ENCODE data around the gene NGDN.

Gene NGDN

DNA sequence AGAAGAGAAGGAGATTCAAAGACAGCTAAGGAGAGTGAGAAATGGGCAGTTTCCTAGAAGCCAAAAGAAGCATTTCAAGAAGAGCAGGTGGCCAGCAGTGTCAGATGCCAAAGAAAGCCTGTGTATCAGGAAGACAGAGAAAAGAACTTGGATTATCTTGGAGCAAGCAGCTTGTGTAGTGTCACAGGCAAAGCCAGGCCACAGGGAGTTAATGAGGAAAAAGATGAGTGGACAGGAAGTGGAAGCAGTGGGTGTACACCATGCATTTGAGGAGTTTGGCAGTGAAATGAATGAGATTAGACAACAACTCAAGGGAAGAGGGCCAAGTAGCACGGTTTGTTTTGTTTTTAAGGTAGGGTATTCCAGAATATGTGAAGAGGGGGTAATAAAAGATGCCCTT, 28.4 kb upstream of the NGDN start:
- DNase-seq (ENCODE audit: low read depth) = no peak
- H3K4me3 ChIP-seq (ENCODE audit: low read depth, low read length) = no peak overlapping the region
- TF ChIP-seq, protein P1, sequence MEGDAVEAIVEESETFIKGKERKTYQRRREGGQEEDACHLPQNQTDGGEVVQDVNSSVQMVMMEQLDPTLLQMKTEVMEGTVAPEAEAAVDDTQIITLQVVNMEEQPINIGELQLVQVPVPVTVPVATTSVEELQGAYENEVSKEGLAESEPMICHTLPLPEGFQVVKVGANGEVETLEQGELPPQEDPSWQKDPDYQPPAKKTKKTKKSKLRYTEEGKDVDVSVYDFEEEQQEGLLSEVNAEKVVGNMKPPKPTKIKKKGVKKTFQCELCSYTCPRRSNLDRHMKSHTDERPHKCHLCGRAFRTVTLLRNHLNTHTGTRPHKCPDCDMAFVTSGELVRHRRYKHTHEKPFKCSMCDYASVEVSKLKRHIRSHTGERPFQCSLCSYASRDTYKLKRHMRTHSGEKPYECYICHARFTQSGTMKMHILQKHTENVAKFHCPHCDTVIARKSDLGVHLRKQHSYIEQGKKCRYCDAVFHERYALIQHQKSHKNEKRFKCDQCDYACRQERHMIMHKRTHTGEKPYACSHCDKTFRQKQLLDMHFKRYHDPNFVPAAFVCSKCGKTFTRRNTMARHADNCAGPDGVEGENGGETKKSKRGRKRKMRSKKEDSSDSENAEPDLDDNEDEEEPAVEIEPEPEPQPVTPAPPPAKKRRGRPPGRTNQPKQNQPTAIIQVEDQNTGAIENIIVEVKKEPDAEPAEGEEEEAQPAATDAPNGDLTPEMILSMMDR (IDR thresholded peaks at IDR 0.05; ENCODE audit: insufficient read depth, low read depth, low read length, missing control alignments) = no peak

DNA sequence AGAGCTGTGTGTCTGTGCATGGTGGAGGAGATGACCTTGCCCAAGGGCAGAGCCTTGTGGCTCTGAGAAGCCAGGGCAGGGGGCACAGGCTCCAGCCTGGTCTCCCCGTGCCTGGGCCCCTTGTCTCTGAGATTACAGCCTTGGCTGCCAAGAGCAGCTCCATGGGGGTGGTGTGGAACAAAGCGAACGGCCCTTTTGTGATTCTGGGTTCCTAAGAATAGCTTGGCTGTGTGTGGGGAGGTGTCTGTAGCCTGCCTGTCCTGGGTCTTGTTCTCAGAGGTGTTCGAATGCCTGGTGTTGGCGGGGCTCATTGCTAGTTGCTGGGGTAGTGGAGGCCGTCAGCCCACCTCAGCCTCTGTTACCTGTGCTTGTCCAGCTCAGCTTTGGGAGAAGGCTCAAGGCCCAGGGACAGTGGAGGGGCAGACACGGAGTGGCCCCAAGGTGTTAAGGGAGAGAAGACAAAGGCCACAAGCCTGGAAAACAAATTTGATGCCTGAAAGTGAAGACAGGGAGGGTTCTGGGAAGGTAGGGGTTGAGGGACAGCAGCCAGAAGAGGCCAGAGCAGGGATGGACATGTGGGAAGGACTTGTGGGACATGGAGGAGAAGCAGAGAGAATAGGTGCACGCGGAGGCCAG, 26.7 kb upstream of the NGDN start:
- no peak for DNase-seq (ENCODE audit: low read depth)
- TF ChIP-seq, protein P1 (IDR thresholded peaks at IDR 0.05; ENCODE audit: insufficient read depth, low read depth, low read length, missing control alignments) = no peak
- no peak overlapping the region for H3K4me3 ChIP-seq (ENCODE audit: low read depth, low read length)

DNA sequence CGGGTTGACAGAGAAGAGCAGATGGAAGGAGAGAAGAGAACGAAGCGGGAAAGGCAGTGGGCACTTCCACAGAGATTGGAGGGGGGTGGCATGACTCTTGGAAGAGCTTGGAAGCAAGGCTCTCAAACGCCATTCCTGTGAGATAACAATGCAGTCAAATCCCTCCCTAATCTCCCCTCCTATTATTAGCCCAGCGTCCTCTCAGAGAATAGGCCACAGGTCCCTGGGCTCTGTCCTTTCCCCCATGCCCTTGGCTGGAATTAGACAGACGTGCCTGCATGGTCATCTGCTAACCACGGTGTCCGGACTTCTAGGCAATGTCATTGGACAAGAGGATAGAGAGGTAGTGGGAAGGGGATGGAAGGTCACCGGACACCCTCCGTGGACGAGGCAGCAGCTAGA, 26.1 kb upstream of the NGDN start:
- TF ChIP-seq, protein P1 (IDR thresholded peaks at IDR 0.05; ENCODE audit: insufficient read depth, low read depth, low read length, missing control alignments) = no peak

DNA sequence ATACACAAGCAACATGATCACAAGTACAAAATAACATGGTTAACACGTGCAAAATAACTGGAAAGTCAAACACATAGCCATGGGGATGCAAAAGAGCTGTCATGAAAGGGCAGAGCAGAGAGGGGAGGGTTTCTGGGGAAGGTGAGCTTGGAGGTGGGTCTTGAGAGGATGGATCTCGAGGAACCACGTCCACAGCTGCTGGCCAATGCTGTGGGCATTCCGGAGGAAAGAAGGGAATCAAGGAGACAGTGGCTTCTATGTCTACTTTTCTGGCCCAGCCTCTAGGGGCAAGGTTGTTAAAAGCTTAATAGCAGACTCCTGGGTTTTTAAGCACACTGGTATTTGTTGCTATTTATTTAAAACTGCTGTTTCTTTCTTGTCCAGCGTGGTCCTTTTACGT, 25.6 kb upstream of the NGDN start:
- no peak for DNase-seq (ENCODE audit: low read depth)
- TF ChIP-seq, protein P1 (IDR thresholded peaks at IDR 0.05; ENCODE audit: insufficient read depth, low read depth, low read length, missing control alignments) = no peak
- no peak overlapping the region for H3K4me3 ChIP-seq (ENCODE audit: low read depth, low read length)

More for the DNA sequence above, 26.1 kb upstream of the NGDN start:
- DNase-seq (ENCODE audit: low read depth) = no peak
- H3K4me3 ChIP-seq (ENCODE audit: low read depth, low read length) = no peak overlapping the region

DNA sequence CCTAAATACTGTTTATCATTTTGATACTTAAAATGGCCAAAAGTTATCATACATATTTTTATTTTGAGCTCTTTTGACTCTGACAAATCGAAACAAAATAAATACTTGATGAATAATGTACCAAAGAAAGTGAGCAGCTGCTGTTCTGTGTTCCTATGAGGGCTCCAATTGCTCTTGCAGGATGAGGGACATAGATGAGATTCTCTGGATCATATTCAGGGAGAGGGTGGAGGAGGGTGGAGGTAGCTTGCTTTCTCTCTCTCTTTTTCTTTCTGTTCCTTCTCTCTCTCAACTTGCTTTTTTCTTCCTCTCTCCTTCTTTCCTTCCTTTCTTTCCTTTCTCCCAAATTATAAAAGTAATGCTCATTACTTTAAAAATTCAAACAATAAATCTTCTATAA, 25.2 kb upstream of the NGDN start:
- DNase-seq (ENCODE audit: low read depth) = no peak
- TF ChIP-seq, protein P1 (IDR thresholded peaks at IDR 0.05; ENCODE audit: insufficient read depth, low read depth, low read length, missing control alignments) = no peak
- H3K4me3 ChIP-seq (ENCODE audit: low read depth, low read length) = no peak overlapping the region

DNA sequence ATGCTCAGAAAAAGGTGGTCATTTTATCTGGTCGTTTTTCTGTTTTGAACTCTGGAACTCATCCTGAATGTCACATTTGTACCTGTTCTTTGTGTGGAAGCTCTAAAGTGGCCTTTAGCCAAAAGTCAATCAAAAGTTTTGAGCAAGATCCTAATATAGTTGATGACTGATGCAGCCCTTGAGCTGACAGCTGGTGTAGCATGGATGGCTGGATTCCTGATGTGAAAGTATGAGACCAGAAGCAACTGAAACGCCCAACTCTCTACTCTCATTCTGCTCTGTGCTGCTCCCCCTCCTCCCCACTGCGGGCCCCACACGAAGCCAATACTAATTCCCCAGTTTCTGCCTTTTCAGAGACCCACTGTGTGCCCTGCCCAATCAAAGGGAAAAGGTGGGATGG, 23.7 kb upstream of the NGDN start:
- H3K4me3 ChIP-seq (ENCODE audit: low read depth, low read length) = no peak overlapping the region
- TF ChIP-seq, protein P1 (IDR thresholded peaks at IDR 0.05; ENCODE audit: insufficient read depth, low read depth, low read length, missing control alignments) = no peak
- DNase-seq (ENCODE audit: low read depth) = peak; percentile 44

DNA sequence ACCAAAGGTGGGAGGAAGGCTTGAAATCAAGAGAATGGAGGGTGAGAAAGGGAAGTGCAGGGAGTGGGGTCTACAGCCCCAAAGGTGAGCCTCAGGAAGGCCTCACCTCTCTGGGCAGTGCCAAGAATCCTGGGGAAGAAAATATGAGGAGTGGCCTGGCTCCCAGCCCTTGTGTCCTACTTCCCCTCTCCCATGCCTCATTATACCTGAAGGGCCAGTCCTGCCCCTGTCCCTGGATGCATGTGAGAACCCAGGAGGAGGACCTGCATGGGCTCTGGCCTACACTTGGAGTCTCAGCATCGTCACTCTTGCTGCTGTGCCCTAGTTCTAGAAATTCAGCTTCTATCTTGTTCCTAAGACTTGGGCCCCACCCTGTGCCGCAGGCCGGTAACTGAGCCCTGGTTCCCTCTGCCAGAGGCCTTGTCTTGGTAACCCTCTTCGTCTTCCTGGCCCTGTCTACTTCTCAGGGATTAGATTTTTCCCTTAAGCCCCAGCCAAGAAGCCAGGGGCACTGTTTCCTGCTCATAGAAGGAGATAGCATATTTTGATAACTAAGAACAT, 23.1 kb upstream of the NGDN start:
- TF ChIP-seq, protein P1 (IDR thresholded peaks at IDR 0.05; ENCODE audit: insufficient read depth, low read depth, low read length, missing control alignments) = no peak
- no peak for DNase-seq (ENCODE audit: low read depth)
- no peak overlapping the region for H3K4me3 ChIP-seq (ENCODE audit: low read depth, low read length)

All from GM12865 (cell line).